NCI-H146 (cell line): ENCODE measurements around the gene ASCL2.
"Not testable (repeated sequence)": the region's sequence is repeated elsewhere in the genome, so short reads cannot be mapped to it uniquely, and the experiment has no call there.

Experiments used
- DNase-seq: peaks from one replicate; lab custom pipeline; 2025; lab: John Stamatoyannopoulos, UW

ASCL2 gene

GRCh38 chr11:2260491-2261364 lies 9.7 kb downstream of the ASCL2 start:
- no peak for DNase-seq

- DNase-seq = no peak
Observed at GRCh38 chr11:2259897-2260451, 10.4 kb downstream of the ASCL2 start.

- no peak for DNase-seq
Observed at GRCh38 chr11:2259466-2259830, 10.9 kb downstream of the ASCL2 start.

- DNase-seq = no peak
Observed at GRCh38 chr11:2258501-2259465, 11.6 kb downstream of the ASCL2 start.

- no peak for DNase-seq
Observed at GRCh38 chr11:2256951-2257700, 13.3 kb downstream of the ASCL2 start.

- no peak for DNase-seq
Observed at GRCh38 chr11:2256293-2256913, 14.0 kb downstream of the ASCL2 start.

GRCh38 chr11:2252018-2252417 lies 18.4 kb downstream of the ASCL2 start:
- DNase-seq = no peak

- DNase-seq = no peak
Observed at GRCh38 chr11:2251138-2251537, 19.2 kb downstream of the ASCL2 start.

- no peak for DNase-seq
Observed at GRCh38 chr11:2250485-2250884, 19.9 kb downstream of the ASCL2 start.

GRCh38 chr11:2250041-2250440 lies 20.3 kb downstream of the ASCL2 start:
- DNase-seq = no peak

- DNase-seq = no peak
Observed at GRCh38 chr11:2249189-2249916, 21.0 kb downstream of the ASCL2 start.

- DNase-seq = no peak
Observed at GRCh38 chr11:2248762-2249161, 21.6 kb downstream of the ASCL2 start.

GRCh38 chr11:2248242-2248641 lies 22.1 kb downstream of the ASCL2 start:
- DNase-seq = no peak

GRCh38 chr11:2247496-2247895 lies 22.9 kb downstream of the ASCL2 start:
- no peak for DNase-seq

GRCh38 chr11:2240834-2241233 lies 29.6 kb downstream of the ASCL2 start:
- no peak for DNase-seq

- no peak for DNase-seq
Observed at GRCh38 chr11:2237457-2238238, 32.7 kb downstream of the ASCL2 start.

GRCh38 chr11:2236381-2237134 lies 33.8 kb downstream of the ASCL2 start:
- DNase-seq = not testable (repeated sequence)

GRCh38 chr11:2235588-2236326 lies 34.6 kb downstream of the ASCL2 start:
- DNase-seq = no peak
